ES-I3 (cell line): ENCODE data around the gene OAS2.
"Not testable (repeated sequence)": the region's sequence is repeated elsewhere in the genome, so short reads cannot be mapped to it uniquely, and the experiment has no call there.

Experiments used
- H3K36me3 ChIP-seq: 2 replicates; pipeline ENCODE4 v1.6.1; 2013; ENCODE audit warnings: mild to moderate bottlenecking, low read length, control low read depth, moderate library complexity; ENCODE audit not compliant: insufficient read depth
- H3K4me1 ChIP-seq: 2 replicates; pipeline ENCODE4 v1.6.1; 2013; ENCODE audit warnings: mild to moderate bottlenecking, control low read depth, low read length; ENCODE audit not compliant: insufficient read depth
- H3K9ac ChIP-seq: 2 replicates; pipeline ENCODE4 v1.6.1; 2013; ENCODE audit warnings: low read depth, mild to moderate bottlenecking, low read length, moderate library complexity
- H3K9me3 ChIP-seq: 2 replicates; pipeline ENCODE4 v1.6.1; 2013; ENCODE audit warnings: mild to moderate bottlenecking, low read length, moderate library complexity; ENCODE audit not compliant: control insufficient read depth, insufficient read depth

Gene OAS2

DNA sequence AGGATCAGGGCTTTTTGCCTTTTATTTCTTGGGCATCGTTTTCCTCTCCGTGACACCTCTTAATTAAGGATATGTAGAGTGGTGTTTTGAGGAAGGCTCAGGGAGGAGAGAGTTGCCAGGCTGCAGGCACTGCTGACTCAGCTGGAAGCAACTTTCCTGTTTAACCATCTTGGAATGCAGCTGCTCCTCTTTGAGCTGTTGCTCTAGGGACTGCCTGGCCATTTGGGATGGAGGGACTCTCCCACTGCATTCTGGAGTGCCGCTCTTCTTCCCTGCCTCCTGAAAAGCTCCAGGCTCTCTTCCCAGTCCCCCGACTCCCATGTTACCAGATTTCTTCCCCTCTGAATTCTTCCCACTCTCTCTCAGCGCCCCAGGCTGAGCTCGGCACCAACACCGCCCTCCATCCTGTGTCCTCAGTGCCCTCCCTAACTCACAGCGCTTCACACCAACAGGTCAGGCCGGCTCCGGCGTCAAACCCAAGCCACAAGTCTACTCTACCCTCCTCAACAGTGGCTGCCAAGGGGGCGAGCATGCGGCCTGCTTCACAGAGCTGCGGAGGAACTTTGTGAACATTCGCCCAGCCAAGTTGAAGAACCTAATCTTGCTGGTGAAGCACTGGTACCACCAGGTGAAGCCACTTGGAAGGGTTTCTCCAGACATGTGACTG lies 34.2 kb upstream of the OAS2 start:
- Histone ChIP-seq H3K9me3 (no peaks in the 10 kb centered on the region), H3K4me1 (no peaks in the 10 kb centered on the region), H3K36me3 (no peaks in the 10 kb centered on the region), H3K9ac (no peak overlapping the region)

DNA sequence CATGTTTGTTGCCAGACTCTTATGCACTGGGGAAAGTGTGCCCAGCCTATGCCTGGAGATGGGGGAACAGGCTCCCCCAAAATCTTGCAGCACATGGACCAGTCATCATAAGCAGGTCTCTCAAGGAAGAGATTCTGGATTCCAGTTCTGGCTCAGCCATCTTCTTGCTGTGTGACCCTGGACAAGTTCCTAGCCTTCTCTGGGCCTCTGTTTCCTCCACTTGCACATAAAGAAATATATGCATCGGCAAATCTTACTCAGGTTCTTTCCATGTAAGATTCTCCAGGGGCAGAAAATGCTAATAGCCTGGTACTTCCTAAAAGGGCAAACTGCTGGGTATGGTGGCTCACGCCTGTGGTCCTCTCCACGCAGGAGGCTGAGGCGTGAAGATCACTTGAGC lies 32.8 kb upstream of the OAS2 start:
- Histone ChIP-seq H3K9me3 (no peaks in the 10 kb centered on the region), H3K36me3 (no peaks in the 10 kb centered on the region), H3K4me1 (no peaks in the 10 kb centered on the region), H3K9ac (no peak overlapping the region)

DNA sequence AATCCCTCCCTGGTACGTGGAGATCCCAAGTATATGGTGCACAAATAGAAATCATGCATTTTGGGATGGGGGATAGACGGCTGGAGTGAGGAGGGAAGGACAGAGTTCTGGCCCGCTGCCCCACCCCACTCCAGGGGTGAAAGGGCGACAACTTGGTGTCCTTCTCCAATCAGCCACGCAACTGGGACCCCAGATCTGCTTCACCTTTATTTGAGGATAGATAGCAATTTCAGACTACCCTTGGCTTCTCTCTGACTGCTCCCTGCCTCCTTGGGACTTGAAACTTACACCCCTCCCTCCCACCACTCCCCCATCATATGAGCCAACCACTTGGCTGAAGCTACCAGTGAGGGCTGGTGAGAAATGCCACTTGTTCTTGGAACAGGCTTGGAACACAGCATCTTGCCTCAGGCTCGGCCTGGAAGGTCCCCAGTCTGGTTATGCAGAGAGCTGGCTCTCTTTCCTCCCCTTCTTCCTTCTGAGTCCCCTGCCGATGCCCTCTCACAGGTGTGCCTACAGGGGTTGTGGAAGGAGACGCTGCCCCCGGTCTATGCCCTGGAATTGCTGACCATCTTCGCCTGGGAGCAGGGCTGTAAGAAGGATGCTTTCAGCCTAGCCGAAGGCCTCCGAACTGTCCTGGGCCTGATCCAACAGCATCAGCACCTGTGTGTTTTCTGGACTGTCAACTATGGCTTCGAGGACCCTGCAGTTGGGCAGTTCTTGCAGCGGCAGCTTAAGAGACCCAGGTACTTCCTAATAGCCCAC lies 31.9 kb upstream of the OAS2 start:
- Histone ChIP-seq H3K4me1 (no peaks in the 10 kb centered on the region), H3K9me3 (no peaks in the 10 kb centered on the region), H3K36me3 (no peaks in the 10 kb centered on the region), H3K9ac (no peak overlapping the region)

DNA sequence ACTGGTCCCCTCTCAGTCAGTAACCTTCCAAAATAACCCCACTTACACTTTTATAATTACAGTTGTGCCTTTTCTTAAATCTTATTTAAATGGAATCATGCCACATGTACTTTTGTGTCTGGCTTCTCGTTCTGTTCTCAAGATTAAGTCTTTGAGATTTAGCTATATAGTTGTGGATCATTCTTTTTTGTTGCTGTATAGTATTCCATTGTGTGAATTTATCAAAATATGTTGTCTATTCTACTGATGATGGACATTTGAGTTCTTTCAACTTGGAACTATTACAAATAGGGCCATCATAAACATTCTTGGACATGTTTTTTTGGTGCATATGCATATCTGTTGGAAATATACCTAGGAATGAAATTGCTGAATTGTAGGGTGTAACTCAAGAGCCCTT lies 31.0 kb upstream of the OAS2 start:
- H3K36me3 ChIP-seq = no peaks in the 10 kb centered on the region

DNA sequence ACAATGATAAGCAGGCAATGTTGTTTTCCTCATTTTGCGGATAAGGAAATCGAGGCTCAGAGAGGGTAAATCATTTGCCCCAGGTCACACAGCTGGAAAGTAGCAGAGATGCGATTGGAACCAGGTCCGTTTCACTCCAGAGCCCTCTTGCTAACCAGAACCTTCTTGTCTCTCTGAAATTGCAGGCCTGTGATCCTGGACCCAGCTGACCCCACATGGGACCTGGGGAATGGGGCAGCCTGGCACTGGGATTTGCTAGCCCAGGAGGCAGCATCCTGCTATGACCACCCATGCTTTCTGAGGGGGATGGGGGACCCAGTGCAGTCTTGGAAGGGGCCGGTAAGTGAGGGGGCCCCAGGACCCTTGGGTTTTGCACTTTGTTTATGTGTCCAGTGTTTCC lies 30.6 kb upstream of the OAS2 start:
- Histone ChIP-seq H3K4me1 (no peaks in the 10 kb centered on the region), H3K9ac (no peak overlapping the region), H3K36me3 (no peaks in the 10 kb centered on the region), H3K9me3 (no peaks in the 10 kb centered on the region)

More for the DNA sequence above, 31.0 kb upstream of the OAS2 start:
- H3K4me1 ChIP-seq = no peaks in the 10 kb centered on the region
- H3K9me3 ChIP-seq = no peaks in the 10 kb centered on the region
- H3K9ac ChIP-seq = no peak overlapping the region

DNA sequence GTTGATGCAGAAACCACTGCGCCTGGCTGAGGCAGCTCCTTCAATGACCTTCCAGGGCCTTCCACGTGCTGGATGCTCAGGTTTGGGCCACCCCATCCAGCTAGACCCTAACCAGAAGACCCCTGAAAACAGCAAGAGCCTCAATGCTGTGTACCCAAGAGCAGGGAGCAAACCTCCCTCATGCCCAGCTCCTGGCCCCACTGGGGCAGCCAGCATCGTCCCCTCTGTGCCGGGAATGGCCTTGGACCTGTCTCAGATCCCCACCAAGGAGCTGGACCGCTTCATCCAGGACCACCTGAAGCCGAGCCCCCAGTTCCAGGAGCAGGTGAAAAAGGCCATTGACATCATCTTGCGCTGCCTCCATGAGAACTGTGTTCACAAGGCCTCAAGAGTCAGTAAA lies 29.5 kb upstream of the OAS2 start:
- H3K9ac ChIP-seq = no peak overlapping the region
- no peaks in the 10 kb centered on the region for H3K36me3 ChIP-seq
- H3K9me3 ChIP-seq = no peaks in the 10 kb centered on the region
- no peaks in the 10 kb centered on the region for H3K4me1 ChIP-seq

DNA sequence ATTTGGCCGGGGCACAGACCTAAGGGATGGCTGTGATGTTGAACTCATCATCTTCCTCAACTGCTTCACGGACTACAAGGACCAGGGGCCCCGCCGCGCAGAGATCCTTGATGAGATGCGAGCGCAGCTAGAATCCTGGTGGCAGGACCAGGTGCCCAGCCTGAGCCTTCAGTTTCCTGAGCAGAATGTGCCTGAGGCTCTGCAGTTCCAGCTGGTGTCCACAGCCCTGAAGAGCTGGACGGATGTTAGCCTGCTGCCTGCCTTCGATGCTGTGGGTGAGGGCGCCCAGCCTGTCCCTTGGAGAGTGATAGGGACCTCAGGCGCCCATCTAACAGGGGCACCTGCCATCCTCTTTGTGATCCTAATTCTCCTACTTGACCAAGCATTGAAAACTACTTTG lies 27.6 kb upstream of the OAS2 start:
- Histone ChIP-seq H3K36me3 (no peaks in the 10 kb centered on the region), H3K4me1 (no peaks in the 10 kb centered on the region), H3K9ac (no peak overlapping the region)

DNA sequence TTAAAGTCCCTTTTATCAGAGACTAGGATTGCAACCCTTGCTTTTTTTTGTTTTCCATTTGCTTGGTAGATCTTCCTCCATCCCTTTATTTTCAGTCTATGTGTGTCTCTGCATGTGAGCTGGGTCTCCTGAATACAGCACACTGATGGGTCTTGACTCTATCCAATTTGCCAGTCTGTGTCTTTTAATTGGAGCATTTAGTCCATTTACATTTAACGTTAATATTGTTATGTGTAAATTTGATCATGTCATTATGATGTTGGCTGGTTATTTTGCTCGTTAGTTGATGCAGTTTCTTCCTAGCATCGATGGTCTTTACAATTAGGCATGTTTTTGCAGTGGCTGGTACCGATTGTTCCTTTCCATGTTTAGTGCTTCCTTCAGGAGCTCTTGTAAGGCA lies 21.2 kb upstream of the OAS2 start:
- not testable (repeated sequence) for H3K4me1 ChIP-seq, H3K36me3 ChIP-seq, H3K9me3 ChIP-seq, H3K9ac ChIP-seq

More for the DNA sequence above, 27.6 kb upstream of the OAS2 start:
- no peaks in the 10 kb centered on the region for H3K9me3 ChIP-seq

DNA sequence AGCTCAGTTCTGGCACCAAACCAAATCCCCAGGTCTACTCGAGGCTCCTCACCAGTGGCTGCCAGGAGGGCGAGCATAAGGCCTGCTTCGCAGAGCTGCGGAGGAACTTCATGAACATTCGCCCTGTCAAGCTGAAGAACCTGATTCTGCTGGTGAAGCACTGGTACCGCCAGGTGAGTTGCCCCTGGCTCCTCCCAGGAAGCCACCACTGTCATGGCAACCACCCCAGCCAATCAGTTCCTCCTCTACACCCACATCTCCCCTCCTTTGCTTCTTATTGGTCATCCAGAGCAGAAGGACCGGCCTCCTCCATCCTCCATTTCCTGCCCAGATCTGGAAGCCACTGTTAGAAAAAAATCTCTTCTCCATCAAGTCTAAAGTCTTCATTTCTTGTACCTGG lies 17.2 kb upstream of the OAS2 start:
- Histone ChIP-seq H3K9ac (no peak overlapping the region), H3K36me3 (no peaks in the 10 kb centered on the region), H3K4me1 (no peaks in the 10 kb centered on the region), H3K9me3 (peaks cover 3% of the 10 kb centered on the region; the same call in 1 of the 2 replicates)

DNA sequence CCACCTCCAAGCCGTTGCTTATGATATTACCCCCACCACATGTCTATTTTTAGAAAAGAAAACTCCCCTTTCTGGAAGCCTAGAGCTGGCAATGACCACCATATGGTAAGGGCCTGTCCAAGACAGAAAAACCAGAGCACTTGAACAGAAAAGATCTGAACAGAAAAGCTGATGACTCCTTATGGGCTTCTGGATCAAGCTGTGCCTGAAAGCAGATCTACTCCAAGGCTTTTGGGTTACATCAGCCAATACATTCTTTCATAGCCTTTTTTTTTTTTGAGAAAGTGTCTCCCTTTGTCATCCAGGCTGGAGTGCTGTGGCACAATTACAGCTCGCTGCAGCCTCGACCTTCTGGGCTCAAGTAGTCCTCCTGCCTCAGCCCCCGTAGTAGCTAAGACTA lies 16.8 kb upstream of the OAS2 start:
- no peaks in the 10 kb centered on the region for H3K36me3 ChIP-seq
- H3K4me1 ChIP-seq = no peaks in the 10 kb centered on the region
- no peak overlapping the region for H3K9ac ChIP-seq
- peaks cover 3% of the 10 kb centered on the region; the same call in 1 of the 2 replicates for H3K9me3 ChIP-seq

DNA sequence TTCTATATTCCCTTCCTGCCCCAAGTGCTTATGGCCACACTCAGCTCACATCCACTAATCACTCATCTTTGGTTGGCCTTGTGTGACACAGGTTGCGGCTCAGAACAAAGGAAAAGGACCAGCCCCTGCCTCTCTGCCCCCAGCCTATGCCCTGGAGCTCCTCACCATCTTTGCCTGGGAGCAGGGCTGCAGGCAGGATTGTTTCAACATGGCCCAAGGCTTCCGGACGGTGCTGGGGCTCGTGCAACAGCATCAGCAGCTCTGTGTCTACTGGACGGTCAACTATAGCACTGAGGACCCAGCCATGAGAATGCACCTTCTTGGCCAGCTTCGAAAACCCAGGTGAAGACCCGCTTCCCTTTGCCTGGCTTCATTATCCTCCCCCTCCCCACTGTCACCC lies 15.8 kb upstream of the OAS2 start:
- Histone ChIP-seq H3K9ac (no peak overlapping the region), H3K36me3 (no peaks in the 10 kb centered on the region), H3K9me3 (peaks cover 3% of the 10 kb centered on the region; the same call in 1 of the 2 replicates), H3K4me1 (no peaks in the 10 kb centered on the region)

DNA sequence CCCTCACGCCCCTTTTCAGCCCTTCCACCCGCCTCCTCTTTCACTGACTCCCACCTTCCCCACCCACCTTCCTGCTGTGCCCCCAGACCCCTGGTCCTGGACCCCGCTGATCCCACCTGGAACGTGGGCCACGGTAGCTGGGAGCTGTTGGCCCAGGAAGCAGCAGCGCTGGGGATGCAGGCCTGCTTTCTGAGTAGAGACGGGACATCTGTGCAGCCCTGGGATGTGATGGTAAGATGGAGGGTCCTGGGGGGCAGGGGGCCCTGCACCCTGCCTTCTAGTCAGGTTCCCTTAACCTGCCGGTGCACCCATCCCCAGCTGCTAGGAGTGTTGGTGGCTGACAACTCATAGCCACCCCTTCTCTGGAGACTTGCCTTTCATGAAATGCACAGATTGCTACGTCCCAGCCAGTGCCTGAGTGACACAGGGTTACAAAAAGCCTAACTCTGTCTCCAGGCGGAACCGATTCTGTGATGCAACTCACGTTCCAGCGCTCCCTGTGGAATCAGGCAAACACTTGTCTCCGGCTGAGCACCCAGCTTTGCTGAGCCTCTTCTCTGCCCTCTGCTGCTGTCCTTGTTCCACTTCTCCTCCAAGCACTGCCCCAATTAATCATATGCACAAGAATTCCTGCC lies 15.0 kb upstream of the OAS2 start:
- Histone ChIP-seq H3K9me3 (peaks cover 3% of the 10 kb centered on the region; the same call in 1 of the 2 replicates), H3K9ac (no peak overlapping the region), H3K36me3 (no peaks in the 10 kb centered on the region), H3K4me1 (no peaks in the 10 kb centered on the region)

DNA sequence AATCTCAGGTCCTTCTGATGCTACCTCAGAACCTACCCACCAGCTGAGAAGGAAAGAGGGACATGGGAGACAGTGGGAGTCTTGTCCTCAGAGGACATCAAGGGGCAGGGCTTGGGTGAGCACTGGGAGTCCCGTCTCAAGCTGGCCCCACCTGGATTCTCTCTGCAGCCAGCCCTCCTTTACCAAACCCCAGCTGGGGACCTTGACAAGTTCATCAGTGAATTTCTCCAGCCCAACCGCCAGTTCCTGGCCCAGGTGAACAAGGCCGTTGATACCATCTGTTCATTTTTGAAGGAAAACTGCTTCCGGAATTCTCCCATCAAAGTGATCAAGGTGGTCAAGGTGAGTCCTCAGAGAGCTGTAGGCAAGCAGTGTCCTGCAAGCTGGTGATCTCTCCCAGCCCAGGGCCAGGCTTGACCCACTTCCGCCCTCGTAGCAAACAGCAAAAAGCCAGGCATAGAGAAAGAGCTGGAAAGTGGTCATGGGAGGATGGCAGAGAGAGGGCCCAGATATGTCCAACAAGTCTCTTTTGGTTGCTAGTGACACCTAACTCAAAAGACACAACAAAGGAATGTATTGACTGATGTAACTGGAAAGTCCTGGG lies 14.2 kb upstream of the OAS2 start:
- Histone ChIP-seq H3K4me1 (no peaks in the 10 kb centered on the region), H3K9ac (no peak overlapping the region), H3K36me3 (no peaks in the 10 kb centered on the region), H3K9me3 (peaks cover 3% of the 10 kb centered on the region; the same call in 1 of the 2 replicates)

DNA sequence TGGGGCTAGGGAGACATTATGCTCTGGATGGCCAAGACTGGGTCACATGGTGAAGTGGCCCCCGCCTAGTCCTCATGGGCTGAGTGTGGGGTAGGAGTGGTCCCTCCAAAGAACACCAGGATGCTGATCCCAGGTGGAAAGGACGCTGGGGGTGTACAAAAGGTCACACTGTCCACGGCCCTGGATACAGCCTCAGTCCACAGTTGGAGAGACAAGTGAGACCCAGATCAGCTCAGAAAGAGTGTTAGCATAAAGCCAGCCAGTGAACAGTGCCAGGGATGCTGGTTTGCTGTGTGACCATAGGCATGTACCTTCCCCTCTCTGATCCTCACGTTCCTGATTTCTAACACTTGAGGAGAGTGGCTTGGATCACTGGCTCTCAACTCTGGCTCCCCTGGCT lies 13.4 kb upstream of the OAS2 start:
- no peaks in the 10 kb centered on the region for H3K36me3 ChIP-seq
- H3K4me1 ChIP-seq = no peaks in the 10 kb centered on the region
- no peaks in the 10 kb centered on the region; the same call in 1 of the 2 replicates for H3K9me3 ChIP-seq
- H3K9ac ChIP-seq = no peak overlapping the region
